ENCODE data around the gene CTXN1.
"Not testable (repeated sequence)": the region's sequence is repeated elsewhere in the genome, so short reads cannot be mapped to it uniquely, and the experiment has no call there.

CTXN1 gene
- total RNA-seq: 0 to 0.48 reads per million in 2 donors

DNA sequence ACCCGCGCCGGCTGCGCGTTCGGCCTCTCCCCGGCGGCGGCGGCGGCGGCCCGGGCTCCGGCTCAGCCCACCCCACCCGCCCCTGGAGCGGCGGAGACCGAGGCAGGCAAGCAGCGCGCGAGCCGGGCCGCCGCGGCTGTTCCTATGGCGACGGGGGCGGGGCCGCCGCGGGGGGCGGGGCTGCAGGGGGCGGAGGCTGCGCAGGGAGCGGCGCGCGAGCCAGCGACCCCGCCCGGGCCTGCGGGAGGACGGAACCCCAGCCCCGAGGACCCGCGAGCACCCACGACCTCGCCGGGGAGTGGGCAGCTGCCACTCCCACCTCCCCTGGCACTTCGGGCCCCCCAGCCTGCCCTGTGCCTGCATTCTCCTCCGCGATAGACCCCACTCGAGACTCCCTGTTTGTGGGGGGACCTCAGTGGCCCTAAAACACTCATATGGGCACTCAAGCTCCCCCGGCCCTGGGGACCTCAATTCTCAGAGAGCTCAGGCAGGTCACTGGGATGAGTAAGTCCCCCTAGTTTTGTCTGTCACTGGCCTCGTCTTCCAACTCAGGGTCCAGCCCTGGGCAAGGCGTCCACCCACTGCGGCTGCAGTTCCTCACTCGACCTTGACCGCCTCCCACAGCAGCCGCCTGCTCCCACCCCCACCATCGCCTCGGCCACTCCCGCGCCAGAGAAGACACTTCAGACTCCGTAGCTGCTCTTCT lies at the start of gene CTXN1:
CTXN1 (minus strand) TSS at position 115 of the 706 bp plus-strand sequence. CDS start 597 bp downstream, outside the sequence.
- DNase-seq: peak; percentile 80

DNA sequence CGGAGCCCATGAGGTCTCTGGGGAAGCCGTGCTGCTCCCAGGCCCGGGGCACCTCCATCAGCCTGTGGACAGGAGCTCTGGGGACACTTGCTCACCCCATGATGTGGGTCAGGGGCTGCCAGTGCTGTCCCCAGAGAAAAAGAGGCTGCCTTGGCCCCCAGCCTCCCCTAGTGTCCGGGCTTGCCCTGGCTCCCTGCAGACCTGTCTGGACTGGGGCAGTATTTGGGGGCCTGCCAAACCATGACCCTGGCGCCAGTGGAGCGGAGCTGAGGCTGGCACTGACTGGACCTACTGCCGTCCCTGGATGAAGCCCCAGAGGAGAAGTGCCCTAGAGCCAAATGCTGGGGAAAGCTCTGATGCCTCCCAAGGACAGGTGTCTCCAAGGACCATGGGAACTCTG lies 49.1 kb upstream of the CTXN1 start:
- no peak for DNase-seq

DNA sequence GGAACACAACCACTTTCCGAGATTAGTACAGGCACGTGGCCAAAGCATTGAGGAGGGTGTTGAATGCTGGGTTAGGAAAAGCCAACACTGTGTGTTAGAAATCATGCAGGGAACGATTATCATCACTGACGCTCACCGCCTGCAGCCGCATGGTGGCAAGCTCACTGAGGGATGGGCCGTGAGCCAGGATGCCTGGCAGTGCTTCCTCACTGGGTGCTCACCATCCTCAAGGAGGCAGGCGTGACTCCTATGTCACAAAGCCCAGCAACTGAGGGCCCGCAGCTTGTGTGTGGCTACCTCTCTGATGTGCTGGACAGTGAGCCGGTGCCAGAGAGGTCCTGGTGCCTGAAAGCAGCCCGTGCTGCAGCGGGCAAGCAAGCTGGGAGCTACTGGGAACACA lies 47.9 kb upstream of the CTXN1 start:
- DNase-seq: no peak

DNA sequence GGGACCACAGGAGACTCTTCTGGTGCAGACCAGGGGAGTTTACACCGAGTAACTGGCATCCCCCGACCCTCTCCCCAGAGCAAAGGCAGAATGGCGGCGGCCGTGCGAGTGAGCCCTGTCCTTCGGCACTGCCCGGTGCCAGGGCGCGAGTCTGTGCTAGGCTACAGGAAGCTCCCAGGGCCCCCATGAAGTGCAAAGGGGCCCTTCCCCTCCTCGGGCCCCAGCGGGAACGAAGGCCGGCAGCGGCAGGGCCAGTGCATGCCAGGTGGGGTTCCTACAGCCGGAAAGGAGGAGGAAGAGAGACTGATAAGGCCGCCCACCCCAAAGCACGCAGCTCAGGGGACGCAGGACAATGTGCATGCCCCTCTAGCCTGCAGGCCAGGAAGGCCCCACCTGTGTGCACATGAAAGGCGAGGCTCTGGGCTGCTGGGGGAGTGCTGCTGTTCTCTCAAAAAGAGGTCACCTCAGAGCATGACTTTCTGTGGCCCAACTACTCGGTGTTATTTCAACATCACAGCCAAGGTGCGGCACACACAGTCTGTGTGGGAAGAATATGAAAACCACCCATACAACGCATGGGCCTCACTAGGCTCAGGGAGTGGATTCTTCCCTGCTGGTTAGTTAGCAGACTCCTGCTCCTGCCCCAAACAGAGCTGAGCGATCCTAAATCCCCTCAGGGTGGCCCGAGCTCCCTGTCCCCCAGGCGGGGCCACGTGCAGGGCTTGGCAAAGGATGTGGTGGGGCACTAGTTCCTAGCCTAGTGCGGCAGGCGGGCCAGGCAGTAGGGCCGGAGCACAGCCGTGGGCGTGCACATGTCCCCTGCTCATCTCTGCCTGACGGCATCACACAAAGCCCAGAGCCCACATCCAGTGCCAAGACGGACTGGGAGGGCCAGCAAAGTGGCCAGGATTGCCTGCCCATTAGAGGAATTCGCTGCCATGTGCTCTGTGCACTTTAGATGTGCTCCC lies 45.9 kb upstream of the CTXN1 start:
- no peak for DNase-seq

DNA sequence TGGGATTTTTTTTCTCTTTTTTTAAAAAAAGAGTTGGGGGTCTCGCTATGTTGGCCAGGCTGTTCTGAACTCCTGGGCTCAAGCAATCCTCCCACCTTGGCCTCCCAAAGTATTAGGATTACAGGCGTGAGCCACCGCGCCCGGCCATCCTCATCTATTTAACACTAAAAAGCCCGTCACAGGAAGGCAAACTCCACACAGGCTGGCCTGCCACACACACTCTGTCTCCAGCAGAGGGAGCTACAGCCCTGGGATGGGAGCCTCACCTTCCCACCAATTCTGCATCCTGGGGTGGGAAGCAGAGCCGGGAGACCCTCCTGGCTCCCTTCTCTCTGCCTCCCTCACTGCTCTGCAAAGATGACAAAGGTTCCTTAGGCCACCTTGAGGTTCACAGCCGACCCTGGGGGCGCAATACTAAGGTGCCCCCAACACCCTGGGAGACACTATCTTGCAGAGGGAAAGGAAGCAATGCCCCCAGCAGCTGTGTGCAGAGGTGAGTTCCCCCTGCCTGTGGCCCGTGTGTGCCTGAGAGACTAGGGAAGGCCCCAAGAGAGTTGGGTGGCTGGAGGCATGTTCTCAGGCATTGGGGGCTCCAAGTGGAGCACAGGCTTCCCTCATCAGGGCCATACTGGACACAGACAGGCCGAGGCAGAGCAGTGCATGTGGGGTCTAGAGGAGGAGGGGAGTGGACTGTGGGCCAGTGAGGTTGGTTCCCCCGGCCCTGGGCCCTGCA lies 44.9 kb upstream of the CTXN1 start:
- DNase-seq: no peak

DNA sequence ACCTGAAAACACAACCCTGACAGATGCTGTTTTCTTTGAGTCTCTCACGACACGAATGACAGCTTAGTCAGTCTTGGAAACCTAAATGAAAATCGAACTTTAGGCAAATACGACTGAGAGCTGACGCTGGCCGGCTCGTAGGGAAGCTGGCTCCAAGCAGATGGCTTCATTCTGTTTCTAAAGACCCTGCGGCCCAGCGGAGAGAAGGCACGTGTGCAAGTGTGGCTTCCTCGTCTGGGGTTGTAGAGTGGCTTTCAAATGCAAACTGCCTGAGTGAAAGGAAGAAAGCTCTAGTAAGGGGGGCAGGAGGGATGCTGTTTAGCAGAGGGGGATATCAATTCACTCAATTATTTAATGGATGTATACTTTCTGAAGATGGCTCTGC lies 43.6 kb upstream of the CTXN1 start:
- no peak for DNase-seq

DNA sequence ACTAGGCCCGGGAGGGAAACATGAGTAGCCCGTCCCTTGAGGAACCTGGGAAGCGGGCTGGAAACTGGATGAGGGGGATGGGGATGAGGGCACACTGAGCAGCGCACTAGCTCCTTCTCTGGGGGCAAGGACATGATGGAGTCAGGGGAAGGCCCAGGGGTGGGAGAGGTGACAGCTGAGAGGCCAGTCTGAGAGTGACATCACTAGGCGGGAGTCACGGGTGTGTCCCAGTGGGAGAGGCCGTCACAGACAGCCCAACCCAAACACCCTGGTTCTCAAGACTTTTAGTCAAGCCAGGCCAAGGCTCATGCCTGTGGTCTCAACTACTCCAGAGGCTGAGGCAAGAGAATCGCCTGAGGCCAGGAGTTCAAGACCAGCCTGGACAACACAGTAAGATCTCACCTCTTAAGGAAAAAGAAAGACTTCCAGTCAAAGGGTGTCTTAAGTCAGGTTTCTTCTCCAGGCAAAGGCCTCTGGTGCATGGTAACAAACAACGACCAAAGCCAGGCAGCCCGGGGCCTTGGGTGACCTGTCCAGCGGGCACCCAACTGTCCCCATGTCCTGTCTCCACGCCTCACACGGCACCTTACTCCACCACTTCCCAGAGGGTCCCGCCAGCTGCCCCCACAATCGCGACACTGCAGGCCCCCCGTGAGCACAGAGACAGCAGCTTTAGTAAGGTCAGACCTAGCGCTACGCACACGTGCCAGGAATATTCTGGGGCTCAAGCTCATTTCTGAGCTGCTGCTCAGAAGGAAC lies 43.0 kb upstream of the CTXN1 start:
- DNase-seq: no peak

DNA sequence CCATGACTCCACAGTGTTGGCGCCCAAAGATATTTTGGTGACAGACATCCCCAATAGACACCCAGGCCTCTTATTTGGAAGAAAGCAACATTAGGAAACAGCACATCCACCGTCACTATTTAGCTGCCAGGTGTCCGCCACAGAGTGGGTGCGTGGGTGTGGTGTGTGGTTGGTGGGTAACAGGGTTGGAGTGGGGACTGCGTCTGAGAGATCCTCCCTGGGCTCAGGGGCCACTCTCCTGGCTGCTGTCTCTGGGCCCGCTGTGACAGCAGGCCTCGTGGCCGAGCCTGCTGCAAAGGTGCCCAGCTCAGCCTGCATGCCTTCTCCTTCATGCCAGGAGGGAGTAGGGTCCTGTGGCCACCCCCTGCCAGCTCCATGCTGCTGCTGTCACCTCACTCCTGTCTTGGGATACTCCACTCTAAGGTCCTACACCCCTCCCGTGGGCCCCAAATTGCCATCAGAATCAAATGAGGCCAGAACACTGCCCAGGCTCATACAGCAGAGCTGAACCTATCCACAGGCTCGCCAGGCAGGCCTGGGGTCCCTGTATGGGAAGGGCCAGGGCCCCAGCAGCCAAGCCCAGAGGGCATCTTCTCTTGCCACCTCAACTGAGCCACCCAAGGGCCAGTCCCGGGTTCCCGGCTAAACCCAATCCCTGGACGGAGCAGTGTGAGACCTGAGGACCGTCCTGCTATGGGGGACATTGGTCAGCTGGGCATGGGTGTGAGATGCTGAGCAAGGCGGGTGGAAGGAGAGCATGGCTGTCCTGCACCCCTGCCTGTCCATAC lies 42.3 kb upstream of the CTXN1 start:
- DNase-seq: no peak

DNA sequence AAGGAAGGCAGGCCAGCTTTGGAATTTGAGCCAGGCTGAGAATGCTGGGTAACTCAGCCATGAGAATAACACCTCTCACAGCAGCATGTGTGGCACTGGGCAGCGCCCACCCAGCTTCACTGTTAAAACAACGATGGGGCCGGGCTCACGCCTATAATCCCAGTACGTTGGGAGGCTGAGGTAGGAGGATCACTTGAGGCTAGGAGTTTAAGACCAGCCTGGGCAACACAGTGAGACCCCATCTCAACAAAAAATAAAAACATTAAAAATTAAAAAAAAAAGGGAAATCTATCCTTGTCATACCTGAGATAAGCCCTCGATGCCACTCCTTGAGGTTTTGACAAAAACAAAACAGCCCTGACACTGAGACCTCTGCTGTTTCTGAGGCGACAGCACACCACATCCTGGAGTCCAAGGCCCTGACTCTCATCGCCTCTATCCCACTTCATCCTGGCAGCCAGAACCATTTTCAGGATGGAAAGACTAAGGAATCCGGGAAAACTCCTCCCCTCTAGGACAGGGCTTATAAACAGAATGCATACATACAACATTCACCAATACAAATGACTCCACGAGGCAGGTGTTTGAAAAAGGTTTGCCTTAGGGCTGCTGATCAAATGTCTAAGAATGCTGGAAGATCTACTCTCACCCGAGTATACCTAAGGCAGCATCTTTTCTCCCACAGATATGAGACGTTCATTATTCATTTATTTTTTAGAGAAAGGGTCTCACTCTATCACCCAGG lies 40.2 kb upstream of the CTXN1 start:
- DNase-seq: no peak

DNA sequence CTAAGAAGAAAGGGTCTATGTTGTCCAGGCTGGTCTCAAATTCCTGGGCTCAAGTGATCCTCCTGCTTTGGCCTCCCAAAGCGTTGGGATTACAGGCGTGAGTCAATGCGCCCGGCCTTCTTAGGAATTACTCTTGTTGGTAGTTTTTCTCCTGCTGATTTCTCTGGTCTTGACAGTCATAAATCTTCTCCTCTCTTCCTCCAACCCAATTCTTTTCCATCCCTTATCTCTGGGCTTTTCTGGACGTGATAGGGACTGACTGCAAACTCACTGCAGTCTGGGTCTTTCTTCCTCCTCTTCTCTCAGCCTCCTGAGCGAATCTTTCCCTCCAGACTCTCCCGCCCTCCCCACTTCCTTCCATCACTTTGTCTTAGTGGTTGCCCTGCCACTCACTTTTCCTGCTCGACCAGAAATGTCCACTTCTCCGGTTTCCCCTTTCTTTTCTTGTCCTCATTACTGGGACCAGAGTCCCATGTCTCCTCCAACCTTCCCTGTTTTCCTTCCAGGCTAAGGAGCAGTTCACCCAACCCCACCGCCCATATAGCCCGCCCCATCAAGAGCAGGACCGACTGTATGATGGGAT lies 39.4 kb upstream of the CTXN1 start:
- no peak for DNase-seq

DNA sequence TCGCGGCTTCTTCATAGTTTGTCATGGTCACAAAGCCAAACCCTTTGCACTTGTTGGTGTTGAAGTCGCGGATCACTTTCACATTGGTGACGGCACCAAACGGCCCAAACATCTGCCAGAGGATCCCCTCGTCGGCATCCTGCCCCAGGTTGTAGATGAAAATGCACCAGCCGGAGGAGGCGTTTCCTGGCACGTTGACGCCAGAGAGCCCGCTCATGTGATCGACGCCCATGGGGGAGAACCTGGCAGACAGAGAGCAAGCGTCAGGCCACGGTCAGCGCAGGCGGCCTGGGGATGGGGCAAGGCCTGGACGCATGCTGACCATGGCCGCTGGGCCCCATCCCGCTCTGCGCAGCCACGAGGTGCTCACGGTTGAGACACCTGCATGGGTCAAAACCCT lies 37.6 kb upstream of the CTXN1 start:
- DNase-seq: no peak

DNA sequence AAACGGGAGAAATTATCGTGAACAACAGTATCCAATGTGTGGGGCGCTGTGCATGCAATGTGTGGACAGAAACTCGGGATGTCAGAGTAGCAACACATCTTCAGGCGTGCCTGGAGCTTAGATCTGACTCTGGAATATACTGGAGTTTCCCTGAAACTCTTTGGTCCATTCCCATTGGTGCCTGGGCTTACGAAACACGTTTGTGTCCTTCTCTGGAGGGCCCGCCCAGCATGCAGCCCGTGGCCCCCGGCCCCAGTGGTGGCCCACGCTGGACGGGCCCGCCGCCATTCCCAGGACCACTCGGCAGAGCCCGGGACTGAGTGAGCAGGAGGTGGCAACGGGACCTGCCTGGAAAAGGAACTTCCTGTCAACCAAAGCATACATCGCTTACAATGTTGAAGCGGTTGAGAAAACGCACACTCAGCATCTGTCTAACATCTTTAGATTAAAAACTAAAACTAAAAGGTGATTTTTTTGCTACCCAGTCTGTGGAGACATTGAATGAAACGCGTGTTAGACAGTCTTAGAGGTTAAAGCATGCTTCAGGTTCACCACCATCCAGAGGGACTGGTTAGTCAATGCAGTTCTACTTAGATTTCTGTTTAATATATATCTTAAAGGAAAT lies 36.8 kb upstream of the CTXN1 start:
- no peak for DNase-seq

DNA sequence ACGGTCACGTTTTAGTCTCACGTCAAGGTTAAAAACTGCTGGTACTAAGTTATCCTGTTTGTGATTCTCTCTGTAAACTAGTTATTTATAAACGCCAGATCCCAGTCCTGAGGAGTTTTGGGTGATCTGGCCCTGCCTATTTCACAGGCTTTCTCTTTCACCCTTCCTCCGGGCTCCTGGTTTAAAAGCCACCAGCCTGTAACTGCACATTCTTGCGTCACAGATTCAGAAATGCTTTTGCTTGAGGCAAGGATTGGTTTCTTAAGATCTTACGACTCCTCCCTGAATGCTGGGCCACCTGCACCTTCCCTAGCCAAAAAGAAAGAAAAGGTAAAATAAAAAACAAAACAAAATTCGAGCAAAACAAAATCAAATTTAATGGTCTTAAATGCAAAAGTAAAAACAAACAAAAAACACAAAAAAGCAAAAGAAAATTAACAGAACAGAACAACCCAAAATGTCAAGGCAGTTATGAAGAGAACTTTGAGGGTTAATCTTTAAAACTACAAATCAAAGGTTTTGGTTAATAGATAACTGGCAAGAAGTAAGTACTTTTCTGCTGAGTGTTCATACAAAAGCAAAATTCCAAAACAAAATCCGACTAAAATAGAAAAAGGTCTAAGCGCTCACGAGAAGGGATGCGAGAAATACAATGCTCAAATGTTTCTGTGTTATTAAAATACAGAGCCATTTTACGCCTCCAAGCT lies 36.1 kb upstream of the CTXN1 start:
- no peak for DNase-seq

DNA sequence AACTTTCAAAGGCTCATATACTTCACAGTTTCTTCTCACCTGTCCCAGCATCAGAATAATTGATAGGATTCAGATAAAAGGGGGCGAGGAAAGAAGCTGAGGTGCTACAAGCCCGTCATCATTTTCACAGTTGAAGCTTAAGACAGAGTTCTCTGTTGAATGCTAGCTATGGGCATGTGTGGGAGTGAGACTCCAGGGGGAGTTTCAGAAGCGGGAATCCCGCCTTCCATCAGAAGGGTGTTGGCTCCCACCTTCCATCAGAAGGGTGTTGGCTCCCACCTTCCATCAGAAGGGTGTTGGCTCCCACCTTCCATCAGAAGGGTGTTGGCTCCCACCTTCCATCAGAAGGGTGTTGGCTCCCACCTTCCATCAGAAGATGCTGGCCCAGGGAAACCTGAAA lies 35.1 kb upstream of the CTXN1 start:
- not testable (repeated sequence) for DNase-seq

DNA sequence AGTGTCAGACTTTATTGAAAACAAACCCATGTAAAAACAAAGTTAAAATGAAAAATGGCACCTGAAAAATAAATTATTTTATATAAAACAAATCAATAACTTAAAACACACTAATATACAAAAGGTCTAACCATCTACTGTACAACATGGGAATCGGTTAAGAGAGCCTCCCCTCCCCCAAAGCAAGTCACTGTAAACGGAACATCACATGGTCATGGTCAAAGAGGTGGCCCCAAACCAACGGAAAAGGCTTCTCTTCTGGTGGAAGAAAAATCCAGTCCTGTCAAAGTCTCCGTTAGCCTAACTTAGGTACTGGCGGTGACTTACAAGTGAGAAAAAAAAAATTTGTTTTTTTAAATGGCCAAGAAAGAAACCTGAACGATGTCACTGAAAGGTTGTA lies 33.3 kb upstream of the CTXN1 start:
- no peak for DNase-seq

DNA sequence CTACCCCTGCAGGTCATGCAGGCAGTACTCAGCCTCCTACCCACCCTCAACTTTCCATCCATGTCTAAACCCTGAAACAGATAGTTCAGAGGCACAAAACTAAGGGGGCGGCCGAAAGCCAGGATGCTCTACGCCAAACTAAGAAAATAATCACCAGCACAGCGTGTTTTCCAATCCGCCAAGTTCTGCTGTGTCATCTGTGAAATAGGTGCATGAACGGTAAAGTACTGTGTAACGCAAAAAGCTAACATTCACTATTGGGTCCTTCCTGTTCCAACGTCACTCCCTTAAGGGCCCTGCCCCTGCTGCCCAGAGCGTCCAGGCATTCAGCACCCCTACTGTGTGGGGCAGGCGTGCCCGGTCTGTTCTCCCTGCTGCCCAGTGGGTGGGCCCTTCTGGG lies 29.8 kb upstream of the CTXN1 start:
- no peak for DNase-seq

DNA sequence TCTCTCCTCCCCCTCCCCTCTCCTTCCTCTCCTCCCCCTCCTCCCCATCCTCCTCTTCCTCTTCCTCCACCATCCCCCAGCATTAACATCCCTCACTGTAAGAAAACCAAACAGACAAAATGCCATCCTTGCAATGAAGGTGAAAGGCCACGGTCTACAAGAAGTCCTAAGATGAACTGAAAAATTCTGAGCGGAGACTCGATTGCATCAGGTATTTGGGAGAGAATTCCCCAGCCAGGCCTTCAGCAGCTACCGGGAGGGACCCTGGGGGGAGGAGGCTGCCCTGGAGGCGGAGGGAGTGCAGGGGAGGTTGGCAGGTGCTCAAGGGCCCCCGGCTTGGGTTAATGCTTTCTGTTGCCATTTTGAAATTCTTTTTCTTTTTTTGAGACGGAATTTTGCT lies 27.6 kb upstream of the CTXN1 start:
- DNase-seq: no peak

DNA sequence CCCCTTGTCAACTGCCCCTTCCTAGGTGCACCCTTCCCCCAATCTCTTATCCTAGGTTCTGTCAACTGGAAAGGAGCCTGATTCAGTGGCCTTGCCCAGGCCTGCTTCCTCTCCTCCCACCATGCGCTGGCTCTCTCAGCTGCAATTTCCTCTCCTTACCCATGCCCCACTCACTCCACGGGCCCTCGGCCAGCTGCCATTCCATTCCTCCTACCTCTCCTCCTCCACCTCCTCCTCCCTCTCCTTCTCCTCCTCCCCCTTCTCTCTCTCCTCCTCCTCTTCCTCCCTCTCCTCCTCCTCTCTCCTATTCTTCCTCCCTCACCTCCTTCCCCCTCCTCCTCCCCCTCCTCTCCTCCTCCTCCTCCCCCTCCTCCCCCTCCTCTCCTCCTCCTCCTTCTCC lies 27.1 kb upstream of the CTXN1 start:
- no peak for DNase-seq

DNA sequence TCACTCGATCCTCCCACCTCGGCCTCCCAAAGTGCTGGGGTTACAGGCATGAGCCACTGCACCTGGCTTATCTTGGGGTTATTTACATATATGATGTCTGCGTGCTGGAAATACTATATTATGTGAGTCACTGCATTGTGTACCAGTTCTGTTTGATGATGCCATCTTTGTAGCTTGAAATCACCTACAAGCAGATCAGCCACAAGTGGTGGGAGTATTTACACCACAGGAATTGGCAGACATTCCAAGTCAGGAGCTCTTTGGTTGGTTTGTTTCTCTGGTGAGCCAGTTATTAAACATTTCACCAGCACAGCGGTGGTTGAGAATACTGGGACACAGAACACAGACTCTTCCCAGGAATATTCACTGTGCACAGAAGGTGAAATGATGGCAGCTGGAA lies 22.0 kb upstream of the CTXN1 start:
- DNase-seq: no peak
